CD4-positive, alpha-beta T cell (primary cell): ENCODE results near the gene PSMC6. TPM values are rescaled to one million over a fixed set of nuclear protein-coding genes. Genes with fewer than 3 reads are reported as not detected.
A peak's percentile ranks its signal among the peaks of the same experiment; 100 is the strongest.
"Not testable (repeated sequence)": the region's sequence is repeated elsewhere in the genome, so short reads cannot be mapped to it uniquely, and the experiment has no call there.

Experiments used
- ATAC-seq: fragments of 200-7000 bp; cut with Tn5 transposase; one replicate; pipeline ENCODE4 v1.10.0; 2022; ENCODE audit warnings: mild to moderate bottlenecking; ENCODE audit not compliant: poor library complexity
- CTCF ChIA-PET: fragments of 350-600 bp; sonication (Branson Sonifier 250); formaldehyde crosslinking; loops from one replicate; lab custom pipeline; 2021; ENCODE audit warnings: antibody characterized with exemption, inconsistent platforms; lab: Charles Lee
- POLR2A ChIA-PET: fragments of 350-600 bp; sonication (Branson Sonifier 250); formaldehyde crosslinking; loops from one replicate; lab custom pipeline; 2021; ENCODE audit warnings: antibody characterized with exemption, inconsistent platforms; lab: Charles Lee
- DNase-seq, 14 experiments: peaks; one replicate each; pipeline ENCODE4 v3.0.0-alpha.2; 2013 to 2020; ENCODE audit warnings: mixed read lengths in 2 of 14
- H3K27ac ChIP-seq, 2 donors: one replicate each; pipeline versions ENCODE4 v1.5.1 to v1.7.0; 2013; ENCODE audit warnings: low read length in 2 of 2, low read depth in 1 of 2, mild to moderate bottlenecking in 1 of 2
- H3K27me3 ChIP-seq, 2 experiments: 1 replicate in 1 of 2; 2 replicates in 1 of 2; pipeline versions ENCODE4 v1.6.1 to v1.7.0; 2013; ENCODE audit warnings: low read length in 2 of 2, control low read depth in 1 of 2, mild to moderate bottlenecking in 1 of 2, moderate library complexity in 1 of 2; ENCODE audit not compliant: insufficient read depth in 2 of 2, control insufficient read depth in 1 of 2
- H3K36me3 ChIP-seq: one replicate; pipeline ENCODE4 v1.6.1; 2013; ENCODE audit warnings: low read length, control low read depth; ENCODE audit not compliant: insufficient read depth
- H3K4me1 ChIP-seq: one replicate; pipeline ENCODE4 v1.6.1; 2013; ENCODE audit warnings: low read length, control low read depth; ENCODE audit not compliant: insufficient read depth
- H3K4me3 ChIP-seq: one replicate; pipeline ENCODE4 v1.5.1; 2013; ENCODE audit warnings: mild to moderate bottlenecking, low read length, moderate library complexity
- H3K9me3 ChIP-seq, 2 experiments: 1 replicate in 1 of 2; 2 replicates in 1 of 2; pipeline versions ENCODE4 v1.6.1 to v1.7.0; 2013; ENCODE audit warnings: low read length in 2 of 2, mild to moderate bottlenecking in 2 of 2, control low read depth in 1 of 2, moderate library complexity in 1 of 2; ENCODE audit not compliant: control insufficient read depth in 1 of 2, insufficient read depth in 1 of 2
- H3K27ac Mint-ChIP-seq: one replicate; pipeline ENCODE4 v1.8.0; 2020; ENCODE audit warnings: mixed read lengths
- H3K27me3 Mint-ChIP-seq: one replicate; pipeline ENCODE4 v1.8.0; 2021; ENCODE audit warnings: mixed read lengths
- H3K36me3 Mint-ChIP-seq: one replicate; pipeline ENCODE4 v1.8.0; 2021; ENCODE audit warnings: low read depth, mixed read lengths
- H3K4me1 Mint-ChIP-seq: one replicate; pipeline ENCODE4 v1.8.0; 2021; ENCODE audit warnings: low read depth, mixed read lengths
- H3K4me3 Mint-ChIP-seq: one replicate; pipeline ENCODE4 v1.8.0; 2020; ENCODE audit warnings: mild to moderate bottlenecking, mixed read lengths
- H3K9me3 Mint-ChIP-seq: one replicate; pipeline ENCODE4 v1.8.0; 2020; ENCODE audit warnings: mixed read lengths
- intact Hi-C, 2 experiments: fragments of 100-400 bp; cut with DNase I in 1 of 2; cut with micrococcal nuclease in 1 of 2; formaldehyde crosslinking; loops; one replicate each; pipeline versions ENCODE4 v1.15.1 to v1.9.0; 2023 to 2025; cut with DNase I, micrococcal nuclease
- total RNA-seq, 174 experiments: library from RNA in 2 of 174; stranded (reverse) in 2 of 174; gene quantifications; one replicate each; pipeline ENCODE4 v1.2.3 and lab custom pipeline; 2021 to 2026
- TF ChIP-seq, protein P1 (sequence below): fragments of 200-600 bp; IDR thresholded peaks from one replicate; pipeline ENCODE4 v1.8.0; 2022; ENCODE audit warnings: antibody characterized with exemption, mild to moderate bottlenecking

The PSMC6 gene
- total RNA-seq, 2 experiments from 2014 or later = 110 to 111 TPM

DNA sequence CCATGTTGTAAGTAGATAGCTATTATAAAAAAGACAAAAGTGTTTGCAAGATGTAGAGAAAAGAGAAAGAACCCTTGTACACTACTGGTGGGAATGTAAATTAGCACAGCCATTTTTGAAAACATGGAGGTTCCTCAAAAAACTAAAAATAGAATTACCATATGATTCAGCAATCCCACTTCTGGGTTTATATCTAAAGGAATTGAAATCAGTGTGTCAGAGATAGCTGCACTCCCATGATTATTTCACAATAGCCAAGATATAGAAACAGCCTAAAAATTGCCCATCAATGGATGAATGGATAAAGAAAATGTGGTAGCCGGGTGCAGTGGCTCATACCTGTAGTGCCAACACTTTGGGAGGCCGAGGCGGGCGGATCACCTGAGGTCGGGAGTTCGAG lies 9.2 kb downstream of the PSMC6 start:
- DNase-seq (no peak), ATAC-seq (no peak)
- POLR2A ChIA-PET = interaction anchor here (1.9 kb wide), 2 partner anchors 13 to 26 kb away, joined by 4 to 6 read pairs; partner anchors contain the start of gene STYX
- intact Hi-C loops = no loop called here
- Mint-ChIP-seq H3K36me3 (peaks cover 89% of the 10 kb centered on the region), H3K27ac (no peak overlapping the region), H3K4me3 (no peak overlapping the region), H3K27me3 (no peaks in the 10 kb centered on the region), H3K4me1 (peaks cover 3% of the 10 kb centered on the region), H3K9me3 (no peaks in the 10 kb centered on the region)
- CTCF ChIA-PET = interaction anchor here (1.2 kb wide), 1 partner anchor 20 kb away, joined by 5 read pairs; no protein-coding TSS in a partner anchor
- Histone ChIP-seq H3K9me3 (no peaks in the 10 kb centered on the region), H3K27me3 (no peaks in the 10 kb centered on the region), H3K36me3 (peaks cover 79% of the 10 kb centered on the region), H3K4me3 (no peak overlapping the region), H3K27ac (no peak overlapping the region), H3K4me1 (no peaks in the 10 kb centered on the region)
- TF ChIP-seq, protein P1, sequence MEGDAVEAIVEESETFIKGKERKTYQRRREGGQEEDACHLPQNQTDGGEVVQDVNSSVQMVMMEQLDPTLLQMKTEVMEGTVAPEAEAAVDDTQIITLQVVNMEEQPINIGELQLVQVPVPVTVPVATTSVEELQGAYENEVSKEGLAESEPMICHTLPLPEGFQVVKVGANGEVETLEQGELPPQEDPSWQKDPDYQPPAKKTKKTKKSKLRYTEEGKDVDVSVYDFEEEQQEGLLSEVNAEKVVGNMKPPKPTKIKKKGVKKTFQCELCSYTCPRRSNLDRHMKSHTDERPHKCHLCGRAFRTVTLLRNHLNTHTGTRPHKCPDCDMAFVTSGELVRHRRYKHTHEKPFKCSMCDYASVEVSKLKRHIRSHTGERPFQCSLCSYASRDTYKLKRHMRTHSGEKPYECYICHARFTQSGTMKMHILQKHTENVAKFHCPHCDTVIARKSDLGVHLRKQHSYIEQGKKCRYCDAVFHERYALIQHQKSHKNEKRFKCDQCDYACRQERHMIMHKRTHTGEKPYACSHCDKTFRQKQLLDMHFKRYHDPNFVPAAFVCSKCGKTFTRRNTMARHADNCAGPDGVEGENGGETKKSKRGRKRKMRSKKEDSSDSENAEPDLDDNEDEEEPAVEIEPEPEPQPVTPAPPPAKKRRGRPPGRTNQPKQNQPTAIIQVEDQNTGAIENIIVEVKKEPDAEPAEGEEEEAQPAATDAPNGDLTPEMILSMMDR = no peak

DNA sequence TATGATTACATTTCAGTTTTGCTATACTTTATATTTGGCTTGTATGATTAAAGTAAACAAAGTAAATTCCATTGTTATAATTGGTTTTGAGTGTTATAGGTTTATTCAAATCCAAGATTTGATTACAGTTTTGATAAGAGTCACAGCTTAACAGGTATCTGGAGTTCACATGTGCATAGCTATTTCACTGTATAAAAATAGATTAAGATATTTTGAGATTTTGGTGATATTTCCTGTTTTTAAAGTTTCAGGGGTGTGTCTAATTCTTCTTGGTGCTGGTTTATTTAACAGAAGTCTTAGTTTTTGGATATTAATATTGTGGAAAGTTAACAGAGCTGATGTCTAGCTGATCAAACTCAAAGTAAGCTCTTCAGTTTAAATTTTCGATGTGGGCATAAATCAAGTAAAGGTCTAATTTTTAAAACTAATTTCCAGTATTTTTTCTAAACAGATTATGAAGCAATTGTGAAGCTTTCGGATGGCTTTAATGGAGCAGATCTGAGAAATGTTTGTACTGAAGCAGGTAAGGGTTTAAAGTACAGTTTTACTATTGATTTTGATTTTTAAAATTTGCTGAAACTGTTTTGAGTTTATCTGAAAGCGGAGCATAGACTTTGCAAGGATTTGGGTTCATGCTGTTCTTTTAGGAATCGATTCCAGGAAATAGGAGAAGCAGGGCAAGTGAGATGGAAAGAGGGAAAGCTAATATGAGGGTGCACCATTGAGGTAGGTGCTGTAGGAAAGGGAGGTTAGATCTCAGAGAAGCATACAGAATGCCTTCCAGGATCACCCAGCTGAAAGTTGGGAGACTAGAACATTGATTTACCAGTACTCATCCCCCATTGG lies 16.7 kb downstream of the PSMC6 start:
- Mint-ChIP-seq H3K36me3 (peaks cover 83% of the 10 kb centered on the region), H3K27ac (peak overlapping the region; percentile 58), H3K4me1 (peaks cover 36% of the 10 kb centered on the region), H3K4me3 (no peak overlapping the region), H3K9me3 (no peaks in the 10 kb centered on the region), H3K27me3 (no peaks in the 10 kb centered on the region)
- H3K9me3 ChIP-seq = no peaks in the 10 kb centered on the region
- no peak for DNase-seq
- POLR2A ChIA-PET = interaction anchor here (1.0 to 4.1 kb wide), 3 partner anchors 16 to 28 kb away, joined by 3 to 29 read pairs (median 7); partner anchors contain the start of gene ERO1A
- H3K4me3 ChIP-seq = no peak overlapping the region
- intact Hi-C loops = loop anchor here in 1 of 2 experiments (2.0 kb wide), 1 partner anchor 15 kb away; no protein-coding TSS in a partner anchor
- no peak overlapping the region for H3K27ac ChIP-seq
- CTCF ChIA-PET = interaction anchor here (0.6 to 1.9 kb wide), 4 partner anchors 12 to 32 kb away, joined by 3 to 4 read pairs (median 4); partner anchors contain the start of gene ERO1A
- peaks cover 3% of the 10 kb centered on the region for H3K4me1 ChIP-seq
- H3K36me3 ChIP-seq = peaks cover 77% of the 10 kb centered on the region
- TF ChIP-seq, protein P1 = no peak
- ATAC-seq = no peak
- H3K27me3 ChIP-seq = no peaks in the 10 kb centered on the region

DNA sequence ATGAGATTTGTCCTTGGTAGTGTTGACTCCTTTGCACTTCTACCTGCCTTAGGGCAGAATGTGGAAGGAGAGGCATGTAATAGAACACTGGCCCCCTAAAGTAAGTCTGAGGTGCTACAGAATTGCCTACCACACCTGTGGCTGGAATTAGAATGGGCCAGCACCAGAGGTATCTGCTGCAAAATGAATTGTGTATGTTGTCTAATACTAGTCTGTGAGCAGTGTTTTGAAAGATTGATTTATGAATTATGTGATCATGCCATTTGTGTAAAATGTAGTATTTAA lies 17.3 kb downstream of the PSMC6 start:
- H3K4me1 ChIP-seq = peaks cover 3% of the 10 kb centered on the region
- TF ChIP-seq, protein P1 = no peak
- no peaks in the 10 kb centered on the region for H3K27me3 ChIP-seq
- DNase-seq = no peak
- Mint-ChIP-seq H3K27me3 (no peaks in the 10 kb centered on the region), H3K27ac (peak overlapping the region; percentile 58), H3K4me1 (peaks cover 36% of the 10 kb centered on the region), H3K4me3 (no peak overlapping the region), H3K36me3 (peaks cover 81% of the 10 kb centered on the region), H3K9me3 (no peaks in the 10 kb centered on the region)
- H3K27ac ChIP-seq = no peak overlapping the region
- CTCF ChIA-PET = interaction anchor here (1.9 kb wide), 1 partner anchor 29 kb away, joined by 4 read pairs; the partner anchor contains the start of gene ERO1A
- no peaks in the 10 kb centered on the region for H3K9me3 ChIP-seq
- no peak overlapping the region for H3K4me3 ChIP-seq
- POLR2A ChIA-PET = interaction anchor here (4.1 kb wide), 1 partner anchor 19 kb away, joined by 29 read pairs; no protein-coding TSS in a partner anchor
- peaks cover 72% of the 10 kb centered on the region for H3K36me3 ChIP-seq
- ATAC-seq = peak; percentile 41
- intact Hi-C loops = loop anchor here in 1 of 2 experiments (2.0 kb wide), 1 partner anchor 16 kb away; no protein-coding TSS in a partner anchor

DNA sequence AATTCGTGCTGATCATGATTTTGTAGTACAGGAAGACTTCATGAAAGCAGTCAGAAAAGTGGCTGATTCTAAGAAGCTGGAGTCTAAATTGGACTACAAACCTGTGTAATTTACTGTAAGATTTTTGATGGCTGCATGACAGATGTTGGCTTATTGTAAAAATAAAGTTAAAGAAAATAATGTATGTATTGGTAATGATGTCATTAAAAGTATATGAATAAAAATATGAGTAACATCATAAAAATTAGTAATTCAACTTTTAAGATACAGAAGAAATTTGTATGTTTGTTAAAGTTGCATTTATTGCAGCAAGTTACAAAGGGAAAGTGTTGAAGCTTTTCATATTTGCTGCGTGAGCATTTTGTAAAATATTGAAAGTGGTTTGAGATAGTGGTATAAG lies 20.5 kb downstream of the PSMC6 start:
- H3K36me3 Mint-ChIP-seq = peaks cover 77% of the 10 kb centered on the region
- peaks cover 39% of the 10 kb centered on the region for H3K4me1 Mint-ChIP-seq
- H3K4me3 Mint-ChIP-seq = not testable (repeated sequence)

More for the DNA sequence above, 20.5 kb downstream of the PSMC6 start:
- intact Hi-C loops, H3K27me3 Mint-ChIP-seq, H3K27me3 ChIP-seq, DNase-seq, H3K27ac ChIP-seq, ATAC-seq, H3K4me3 ChIP-seq, H3K9me3 ChIP-seq, H3K9me3 Mint-ChIP-seq: not testable (repeated sequence)
- H3K4me1 ChIP-seq = peaks cover 21% of the 10 kb centered on the region
- H3K36me3 ChIP-seq = peaks cover 54% of the 10 kb centered on the region
- POLR2A ChIA-PET = interaction anchor here (0.7 to 5.8 kb wide), 3 partner anchors 15 to 121 kb away, joined by 3 to 113 read pairs (median 4); partner anchors contain the start of gene PSMC6
- CTCF ChIA-PET = interaction anchor here (0.9 to 1.0 kb wide), 2 partner anchors 14 to 63 kb away, joined by 3 read pairs; no protein-coding TSS in a partner anchor
- H3K27ac Mint-ChIP-seq = peak overlapping the region; percentile 94
